Measurements from ENCODE around the gene CHRM4.
"Not testable (repeated sequence)": the region's sequence is repeated elsewhere in the genome, so short reads cannot be mapped to it uniquely, and the experiment has no call there.

CHRM4 gene

GRCh38 chr11:46381819-46382645 lies 9.5 kb downstream of the CHRM4 start:
- no peak for DNase-seq

- DNase-seq, result no peak
Measured at GRCh38 chr11:46381048-46381818, 10.3 kb downstream of the CHRM4 start, which contains the start of gene MDK. Gene MDK (plus strand): TSS chr11:46381669. CDS start chr11:46382058, 389 bp downstream.

DNA sequence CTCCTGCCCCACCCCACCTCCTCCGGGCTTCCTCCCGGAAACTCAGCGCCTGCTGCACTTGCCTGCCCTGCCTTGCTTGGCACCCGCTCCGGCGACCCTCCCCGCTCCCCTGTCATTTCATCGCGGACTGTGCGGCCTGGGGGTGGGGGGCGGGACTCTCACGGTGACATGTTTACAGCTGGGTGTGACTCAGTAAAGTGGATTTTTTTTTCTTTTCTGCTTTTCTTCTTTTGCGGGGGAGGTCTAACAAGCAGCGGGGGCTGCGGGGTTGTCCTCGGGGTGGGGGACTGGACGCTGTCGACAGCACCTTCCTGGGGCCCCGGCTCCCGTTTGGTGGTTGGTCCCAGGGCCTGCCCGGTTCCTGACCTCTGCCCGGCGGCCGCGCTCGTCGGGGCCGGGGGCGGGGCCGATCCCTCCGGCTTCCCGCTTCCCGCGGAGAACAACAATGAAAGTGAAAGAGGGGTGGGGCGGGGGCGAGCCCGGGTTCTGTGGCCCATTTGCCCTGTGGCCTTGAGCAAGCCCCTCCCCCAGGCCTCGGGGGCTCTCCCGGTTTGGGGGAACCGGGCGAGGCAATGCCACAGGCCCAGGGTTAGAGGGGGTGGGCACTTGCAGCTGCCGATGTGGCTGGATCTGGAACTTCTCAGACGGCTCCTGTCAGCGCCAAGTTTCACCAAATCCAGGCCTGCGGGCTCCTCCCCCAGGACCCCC lies 11.1 kb downstream of the CHRM4 start:
- no peak for DNase-seq

DNA sequence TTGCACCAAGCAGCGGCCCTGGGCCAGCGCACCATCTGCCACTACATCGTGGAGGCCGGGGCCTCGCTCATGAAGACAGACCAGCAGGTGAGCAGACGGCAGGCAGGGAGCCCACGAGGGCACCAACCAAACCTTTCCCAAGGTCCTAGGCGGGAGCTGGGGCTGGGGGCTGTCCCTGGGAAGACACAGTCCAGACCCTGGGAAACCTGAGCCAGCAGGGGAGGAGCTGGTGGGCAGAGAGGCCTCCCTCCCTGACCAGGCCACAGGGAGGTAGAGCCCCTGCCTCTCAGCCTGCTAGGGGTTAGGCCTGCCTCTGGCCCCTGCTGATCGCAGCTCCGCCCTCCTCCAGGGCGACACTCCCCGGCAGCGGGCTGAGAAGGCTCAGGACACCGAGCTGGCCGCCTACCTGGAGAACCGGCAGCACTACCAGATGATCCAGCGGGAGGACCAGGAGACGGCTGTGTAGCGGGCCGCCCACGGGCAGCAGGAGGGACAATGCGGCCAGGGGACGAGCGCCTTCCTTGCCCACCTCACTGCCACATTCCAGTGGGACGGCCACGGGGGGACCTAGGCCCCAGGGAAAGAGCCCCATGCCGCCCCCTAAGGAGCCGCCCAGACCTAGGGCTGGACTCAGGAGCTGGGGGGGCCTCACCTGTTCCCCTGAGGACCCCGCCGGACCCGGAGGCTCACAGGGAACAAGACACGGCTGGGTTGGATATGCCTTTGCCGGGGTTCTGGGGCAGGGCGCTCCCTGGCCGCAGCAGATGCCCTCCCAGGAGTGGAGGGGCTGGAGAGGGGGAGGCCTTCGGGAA lies 11.9 kb downstream of the CHRM4 start:
- DNase-seq, result not testable (repeated sequence)

GRCh38 chr11:46378811-46379481 lies 12.6 kb downstream of the CHRM4 start:
- no peak for DNase-seq

DNA sequence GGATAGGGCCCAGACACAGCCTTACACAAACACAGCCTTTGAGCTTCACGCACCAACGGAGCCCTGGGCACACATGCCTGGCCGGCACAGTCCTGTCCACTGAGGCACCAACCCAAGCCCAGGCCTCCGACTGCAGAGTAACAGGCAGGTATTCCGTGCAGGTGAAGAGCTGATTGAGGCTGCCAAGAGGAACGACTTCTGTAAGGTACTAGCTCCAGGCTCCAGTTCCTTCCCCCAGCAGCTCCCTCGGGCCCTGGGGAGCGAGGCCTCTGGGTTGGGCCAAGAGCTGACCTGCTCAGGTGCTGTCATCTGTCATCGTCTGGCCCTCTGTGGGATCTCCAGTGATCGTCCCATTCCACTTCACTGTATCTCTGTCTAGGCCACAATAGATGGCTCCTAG lies 13.3 kb downstream of the CHRM4 start:
- no peak for DNase-seq

DNA sequence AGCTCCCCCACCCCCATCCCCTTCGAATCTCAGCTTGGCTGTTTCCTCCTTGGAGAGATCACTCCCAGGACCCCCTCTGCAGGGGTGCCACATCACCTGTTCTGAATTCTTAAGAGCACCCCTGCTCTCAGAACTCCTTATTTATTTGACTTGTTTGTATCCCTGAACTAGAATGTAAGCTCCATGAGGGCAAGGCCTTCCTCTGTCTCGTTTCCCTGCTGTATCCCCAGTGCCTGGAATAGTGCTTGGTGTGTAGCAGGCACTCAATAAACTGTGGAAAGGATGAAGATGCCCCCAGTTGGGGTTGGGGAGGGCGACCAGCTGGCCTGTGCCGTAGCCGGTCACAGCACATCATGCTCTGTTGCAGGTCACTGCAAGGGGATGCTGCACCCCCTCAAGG lies 13.7 kb downstream of the CHRM4 start:
- no peak for DNase-seq

- no peak for DNase-seq
Measured at GRCh38 chr11:46377290-46377689, 14.3 kb downstream of the CHRM4 start.

- no peak for DNase-seq
Measured at GRCh38 chr11:46376258-46377050, 15.1 kb downstream of the CHRM4 start.

- DNase-seq, result no peak
Measured at GRCh38 chr11:46375392-46376101, 16.0 kb downstream of the CHRM4 start.

- DNase-seq, result no peak
Measured at GRCh38 chr11:46374815-46375214, 16.8 kb downstream of the CHRM4 start.

GRCh38 chr11:46373787-46374740 lies 17.5 kb downstream of the CHRM4 start:
- DNase-seq, result no peak

GRCh38 chr11:46372501-46372900 lies 19.1 kb downstream of the CHRM4 start:
- DNase-seq, result not testable (repeated sequence)

DNA sequence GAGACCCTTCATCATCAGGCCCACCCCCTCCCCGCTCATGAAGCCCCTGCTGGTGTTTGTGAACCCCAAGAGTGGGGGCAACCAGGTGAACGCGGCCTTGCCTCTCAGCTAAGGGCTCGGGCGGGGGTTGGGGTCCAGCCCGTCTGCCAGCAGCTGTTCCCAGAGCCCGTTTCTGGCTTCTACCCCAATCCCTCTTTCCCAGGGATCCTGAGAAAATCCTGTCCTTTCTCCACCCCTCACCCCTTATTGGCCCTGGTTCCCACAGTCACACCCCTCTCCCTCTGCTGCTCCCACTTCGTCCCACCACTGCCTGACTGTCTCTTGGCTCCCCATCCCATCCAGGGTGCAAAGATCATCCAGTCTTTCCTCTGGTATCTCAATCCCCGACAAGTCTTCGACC lies 19.5 kb downstream of the CHRM4 start:
- DNase-seq, result no peak

DNA sequence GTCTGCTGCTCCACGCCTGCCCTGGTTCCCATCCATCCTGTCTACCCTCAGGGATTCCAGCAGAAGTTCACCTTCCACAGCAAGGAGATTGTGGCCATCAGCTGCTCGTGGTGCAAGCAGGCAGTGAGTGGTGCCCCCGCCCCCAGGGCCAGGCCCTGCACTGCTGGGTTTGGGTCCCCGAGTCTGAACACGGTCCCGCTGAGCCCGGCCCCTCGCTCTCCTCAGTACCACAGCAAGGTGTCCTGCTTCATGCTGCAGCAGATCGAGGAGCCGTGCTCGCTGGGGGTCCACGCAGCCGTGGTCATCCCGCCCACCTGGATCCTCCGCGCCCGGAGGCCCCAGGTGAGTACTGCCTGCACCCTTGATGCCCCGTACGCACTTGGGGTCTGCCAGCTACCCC lies 20.3 kb downstream of the CHRM4 start:
- DNase-seq, result not testable (repeated sequence)

- no peak for DNase-seq
Measured at GRCh38 chr11:46370253-46370652, 21.3 kb downstream of the CHRM4 start.

DNA sequence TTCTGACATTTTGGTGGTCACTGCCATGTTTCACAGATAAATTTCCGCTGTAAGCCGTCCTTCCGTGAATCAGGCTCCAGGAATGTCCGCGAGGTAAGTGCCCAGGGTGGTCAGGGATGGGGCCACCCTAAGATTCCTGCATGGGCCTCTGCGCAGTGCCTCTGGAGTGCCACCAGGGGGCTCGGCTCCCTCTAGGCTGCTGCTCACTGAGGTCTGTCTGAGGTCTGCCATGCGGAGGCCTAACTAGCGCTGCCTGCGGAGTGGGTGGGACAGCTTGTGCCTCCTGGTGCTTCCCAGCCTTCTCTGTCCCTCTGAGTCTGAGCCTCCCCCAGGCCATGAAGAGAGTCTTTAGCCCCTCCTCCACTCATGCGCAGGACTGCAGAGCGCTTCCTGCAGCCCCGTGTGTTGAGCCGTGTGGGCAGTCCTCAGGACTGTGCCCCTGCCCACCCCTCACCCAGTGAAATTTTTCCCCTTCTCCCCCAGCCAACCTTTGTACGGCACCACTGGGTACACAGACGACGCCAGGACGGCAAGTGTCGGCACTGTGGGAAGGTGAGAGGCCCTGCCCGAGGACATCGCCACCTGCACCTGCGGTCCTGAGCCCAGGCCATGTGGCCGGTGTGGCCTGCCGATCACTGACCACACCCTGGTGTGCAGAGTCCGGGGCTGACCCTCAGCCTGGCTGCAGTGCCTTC lies 22.0 kb downstream of the CHRM4 start:
- peak; percentile 59 for DNase-seq

DNA sequence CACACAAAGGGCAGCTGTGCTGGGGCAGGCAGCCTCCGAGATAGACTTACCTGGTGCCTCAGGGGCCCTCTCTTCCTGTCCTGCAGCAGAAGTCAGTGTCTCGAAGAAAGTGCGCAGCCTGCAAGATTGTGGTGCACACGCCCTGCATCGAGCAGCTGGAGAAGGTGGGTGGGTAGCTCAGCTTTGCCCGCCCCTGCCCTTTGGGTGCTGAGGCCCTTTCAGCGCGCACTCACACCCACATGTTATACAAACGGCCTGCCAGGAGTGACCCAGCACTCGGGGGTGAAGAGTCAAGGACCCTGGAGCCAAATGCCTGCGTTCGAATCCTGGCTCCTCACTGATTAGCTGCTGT lies 23.7 kb downstream of the CHRM4 start:
- no peak for DNase-seq
